ENCODE data around the gene BDKRB2. TPM values are rescaled to one million over a fixed set of nuclear protein-coding genes. Genes with fewer than 3 reads are reported as not detected.

The BDKRB2 gene
- total RNA-seq, 2 experiments from 2014 or later, result not detected

GRCh38 chr14:96263347-96264199, 58.9 kb downstream of the BDKRB2 start:
- Mint-ChIP-seq H3K4me1 (no peaks in the 10 kb centered on the region), H3K27ac (no peak overlapping the region), H3K27me3 (peaks cover 7% of the 10 kb centered on the region), H3K36me3 (ENCODE audit: low read depth) (no peaks in the 10 kb centered on the region), H3K9me3 (no peaks in the 10 kb centered on the region), H3K4me3 (no peak overlapping the region)
- POLR2A ChIA-PET, result no interaction called here
- CTCF ChIA-PET, result no interaction called here
- DNase-seq, result no peak

DNA sequence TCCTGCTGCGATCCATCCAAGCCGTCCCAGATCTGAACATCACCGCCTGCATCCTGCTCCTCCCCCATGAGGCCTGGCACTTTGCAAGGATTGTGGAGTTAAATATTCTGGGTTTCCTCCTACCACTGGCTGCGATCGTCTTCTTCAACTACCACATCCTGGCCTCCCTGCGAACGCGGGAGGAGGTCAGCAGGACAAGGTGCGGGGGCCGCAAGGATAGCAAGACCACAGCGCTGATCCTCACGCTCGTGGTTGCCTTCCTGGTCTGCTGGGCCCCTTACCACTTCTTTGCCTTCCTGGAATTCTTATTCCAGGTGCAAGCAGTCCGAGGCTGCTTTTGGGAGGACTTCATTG, 59.5 kb downstream of the BDKRB2 start:
- CTCF ChIA-PET, result no interaction called here
- Mint-ChIP-seq H3K9me3 (no peaks in the 10 kb centered on the region), H3K4me3 (no peak overlapping the region), H3K36me3 (ENCODE audit: low read depth) (no peaks in the 10 kb centered on the region), H3K27me3 (peaks cover 7% of the 10 kb centered on the region), H3K27ac (no peak overlapping the region), H3K4me1 (no peaks in the 10 kb centered on the region)
- POLR2A ChIA-PET, result no interaction called here
- no peak for DNase-seq

GRCh38 chr14:96264853-96265252, 60.2 kb downstream of the BDKRB2 start:
- no peak overlapping the region for H3K27ac Mint-ChIP-seq
- ChIA-PET POLR2A (no interaction called here), CTCF (no interaction called here)
- no peaks in the 10 kb centered on the region for H3K36me3 Mint-ChIP-seq (ENCODE audit: low read depth)
- H3K9me3 Mint-ChIP-seq, result no peaks in the 10 kb centered on the region
- H3K4me1 Mint-ChIP-seq, result no peaks in the 10 kb centered on the region
- H3K27me3 Mint-ChIP-seq, result peaks cover 7% of the 10 kb centered on the region
- no peak for DNase-seq
- no peak overlapping the region for H3K4me3 Mint-ChIP-seq

GRCh38 chr14:96265383-96266095, 60.9 kb downstream of the BDKRB2 start:
- no peak for DNase-seq
- H3K4me3 Mint-ChIP-seq, result no peak overlapping the region
- no peaks in the 10 kb centered on the region for H3K9me3 Mint-ChIP-seq
- ChIA-PET CTCF (no interaction called here), POLR2A (no interaction called here)
- H3K27me3 Mint-ChIP-seq, result peaks cover 6% of the 10 kb centered on the region
- H3K36me3 Mint-ChIP-seq (ENCODE audit: low read depth), result no peaks in the 10 kb centered on the region
- no peak overlapping the region for H3K27ac Mint-ChIP-seq
- H3K4me1 Mint-ChIP-seq, result no peaks in the 10 kb centered on the region

- H3K4me1 Mint-ChIP-seq, result no peaks in the 10 kb centered on the region
- no peak overlapping the region for H3K4me3 Mint-ChIP-seq
- H3K9me3 Mint-ChIP-seq, result no peaks in the 10 kb centered on the region
- CTCF ChIA-PET, result no interaction called here
- DNase-seq, result no peak
- H3K27ac Mint-ChIP-seq, result no peak overlapping the region
- H3K36me3 Mint-ChIP-seq (ENCODE audit: low read depth), result no peaks in the 10 kb centered on the region
- no peaks in the 10 kb centered on the region for H3K27me3 Mint-ChIP-seq
- POLR2A ChIA-PET, result no interaction called here
Measured at GRCh38 chr14:96267336-96267735, 62.7 kb downstream of the BDKRB2 start.

DNA sequence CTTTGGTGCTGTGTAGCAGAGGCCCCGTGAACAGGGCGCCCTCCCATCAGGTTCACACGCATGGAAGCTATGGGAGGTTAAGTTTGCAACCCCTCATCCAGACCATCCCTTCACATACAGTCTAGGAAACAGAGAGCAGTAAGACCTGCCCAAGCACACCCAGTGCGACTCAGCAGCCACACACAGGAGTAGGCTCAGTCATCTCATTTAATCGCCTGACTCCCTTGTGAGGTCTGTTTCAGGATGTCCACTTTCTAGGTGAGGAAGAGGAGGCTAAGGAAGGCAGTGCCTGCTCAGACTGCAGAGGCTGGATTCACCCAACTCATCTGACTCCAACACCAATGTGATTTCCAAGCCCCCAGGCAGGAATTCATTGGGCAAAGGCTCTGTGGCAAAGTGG, 63.3 kb downstream of the BDKRB2 start:
- CTCF ChIA-PET, result no interaction called here
- Mint-ChIP-seq H3K27ac (no peak overlapping the region), H3K36me3 (ENCODE audit: low read depth) (no peaks in the 10 kb centered on the region), H3K4me3 (no peak overlapping the region), H3K27me3 (no peaks in the 10 kb centered on the region), H3K9me3 (no peaks in the 10 kb centered on the region), H3K4me1 (no peaks in the 10 kb centered on the region)
- POLR2A ChIA-PET, result no interaction called here
- no peak for DNase-seq

DNA sequence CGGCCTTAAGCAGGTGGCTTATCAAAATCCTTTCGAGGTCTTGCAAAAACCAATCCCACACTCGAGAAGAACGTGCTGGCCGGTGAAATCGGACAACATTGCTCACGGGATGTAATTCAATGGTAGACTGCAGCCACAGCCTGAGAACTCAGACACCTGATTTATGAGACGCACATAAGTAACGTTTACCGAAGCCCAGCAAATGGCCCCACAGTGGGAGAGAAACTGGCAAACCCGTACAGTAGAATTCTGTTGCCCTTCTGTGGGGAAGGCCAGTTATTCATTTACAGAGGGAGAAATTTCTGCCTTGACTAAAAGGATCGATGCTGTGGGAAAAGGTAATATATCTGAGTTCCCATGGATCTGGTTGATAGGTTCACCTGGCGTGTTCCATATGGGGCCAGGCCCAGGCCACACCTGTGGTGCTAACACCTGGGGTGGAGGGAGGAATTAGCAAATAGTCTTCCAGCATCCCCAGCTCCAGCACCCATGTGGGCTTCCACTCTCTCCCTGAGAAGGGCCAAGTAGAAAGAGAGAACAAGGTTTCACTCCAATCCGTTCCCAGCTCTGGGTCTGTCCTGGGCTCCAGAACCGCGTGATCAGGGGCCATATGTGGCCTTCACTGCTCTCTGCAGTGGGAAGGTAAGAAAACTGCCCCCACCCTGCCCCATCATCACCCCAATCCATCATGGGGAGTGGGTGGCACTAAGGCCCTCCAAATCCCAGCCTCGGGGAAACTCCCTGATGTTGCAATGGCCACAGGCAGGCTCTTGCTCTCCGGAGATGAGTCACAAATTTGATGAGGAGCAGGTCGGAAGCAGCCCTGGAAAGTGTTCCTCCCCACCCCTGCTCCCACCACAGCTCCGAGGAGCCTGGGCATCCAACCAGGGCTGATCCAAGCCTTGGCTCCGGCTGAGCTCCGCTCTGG, 64.1 kb downstream of the BDKRB2 start:
- no peaks in the 10 kb centered on the region for H3K36me3 Mint-ChIP-seq (ENCODE audit: low read depth)
- H3K9me3 Mint-ChIP-seq, result no peaks in the 10 kb centered on the region
- no peak for DNase-seq
- ChIA-PET CTCF (no interaction called here), POLR2A (no interaction called here)
- no peak overlapping the region for H3K4me3 Mint-ChIP-seq
- no peaks in the 10 kb centered on the region for H3K27me3 Mint-ChIP-seq
- no peak overlapping the region for H3K27ac Mint-ChIP-seq
- H3K4me1 Mint-ChIP-seq, result no peaks in the 10 kb centered on the region

DNA sequence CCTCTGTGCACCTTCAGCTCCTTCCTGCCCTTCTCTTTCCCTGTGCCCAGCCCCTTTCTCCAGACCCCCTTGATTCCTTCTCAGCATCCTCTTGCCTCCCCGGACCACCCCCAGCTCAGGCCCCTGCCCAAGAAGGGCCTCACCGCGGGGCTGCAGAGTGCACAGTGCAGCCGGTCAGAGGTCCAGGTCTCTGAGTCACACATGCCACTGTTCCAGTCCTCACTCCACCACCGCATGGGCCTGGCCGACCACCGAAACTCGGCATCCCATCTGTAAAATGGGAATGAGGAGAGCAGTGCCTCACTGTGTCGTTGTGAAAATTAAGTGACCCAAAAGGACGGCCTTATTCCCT, 64.7 kb downstream of the BDKRB2 start:
- no peak for DNase-seq
- H3K36me3 Mint-ChIP-seq (ENCODE audit: low read depth), result no peaks in the 10 kb centered on the region
- ChIA-PET POLR2A (no interaction called here), CTCF (no interaction called here)
- no peaks in the 10 kb centered on the region for H3K27me3 Mint-ChIP-seq
- H3K27ac Mint-ChIP-seq, result no peak overlapping the region
- H3K4me1 Mint-ChIP-seq, result no peaks in the 10 kb centered on the region
- no peaks in the 10 kb centered on the region for H3K9me3 Mint-ChIP-seq
- no peak overlapping the region for H3K4me3 Mint-ChIP-seq

- no peak overlapping the region for H3K27ac Mint-ChIP-seq
Measured at GRCh38 chr14:96270565-96271420, 66.2 kb downstream of the BDKRB2 start.

DNA sequence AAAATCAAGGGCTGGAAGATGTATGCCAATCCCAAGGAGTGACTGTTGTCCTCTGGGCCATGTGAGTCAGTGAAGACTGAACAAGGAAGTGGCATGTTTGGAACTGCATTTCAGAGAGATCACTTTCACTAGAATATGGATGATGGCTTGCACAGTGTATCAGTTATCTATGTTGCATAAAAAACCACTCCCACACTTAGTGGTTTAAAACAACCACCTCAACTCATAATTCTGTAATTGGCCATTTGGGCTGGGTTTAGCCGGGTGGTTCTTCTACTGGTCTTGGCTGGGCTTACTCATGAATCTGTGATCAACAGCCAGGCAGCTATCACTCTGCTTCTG, 66.8 kb downstream of the BDKRB2 start:
- no peaks in the 10 kb centered on the region for H3K4me1 Mint-ChIP-seq
- no peaks in the 10 kb centered on the region for H3K9me3 Mint-ChIP-seq
- H3K4me3 Mint-ChIP-seq, result no peak overlapping the region
- DNase-seq, result no peak
- ChIA-PET POLR2A (no interaction called here), CTCF (interaction anchor here (0.8 kb wide), 1 partner anchor 171 kb away, joined by 3 read pairs; no protein-coding TSS in a partner anchor)
- H3K27me3 Mint-ChIP-seq, result no peaks in the 10 kb centered on the region
- H3K36me3 Mint-ChIP-seq (ENCODE audit: low read depth), result no peaks in the 10 kb centered on the region
- no peak overlapping the region for H3K27ac Mint-ChIP-seq

More at GRCh38 chr14:96270565-96271420, 66.2 kb downstream of the BDKRB2 start:
- ChIA-PET CTCF (interaction anchor here (0.8 kb wide), 1 partner anchor 170 kb away, joined by 3 read pairs; no protein-coding TSS in a partner anchor), POLR2A (no interaction called here)
- no peaks in the 10 kb centered on the region for H3K27me3 Mint-ChIP-seq
- DNase-seq, result no peak
- H3K36me3 Mint-ChIP-seq (ENCODE audit: low read depth), result no peaks in the 10 kb centered on the region
- no peak overlapping the region for H3K4me3 Mint-ChIP-seq
- H3K9me3 Mint-ChIP-seq, result no peaks in the 10 kb centered on the region
- no peaks in the 10 kb centered on the region for H3K4me1 Mint-ChIP-seq

- no peaks in the 10 kb centered on the region for H3K27me3 Mint-ChIP-seq
- POLR2A ChIA-PET, result no interaction called here
- no peak for DNase-seq
- no peak overlapping the region for H3K4me3 Mint-ChIP-seq
- H3K27ac Mint-ChIP-seq, result no peak overlapping the region
- H3K36me3 Mint-ChIP-seq (ENCODE audit: low read depth), result no peaks in the 10 kb centered on the region
- no peaks in the 10 kb centered on the region for H3K4me1 Mint-ChIP-seq
- peaks cover 2% of the 10 kb centered on the region for H3K9me3 Mint-ChIP-seq
- CTCF ChIA-PET, result interaction anchor here (0.6 to 1.6 kb wide), 4 partner anchors 9 to 145 kb away, joined by 3 to 5 read pairs (median 4); no protein-coding TSS in a partner anchor
Measured at GRCh38 chr14:96272777-96273473, 68.3 kb downstream of the BDKRB2 start.

GRCh38 chr14:96273629-96274028, 69.0 kb downstream of the BDKRB2 start:
- Mint-ChIP-seq H3K36me3 (ENCODE audit: low read depth) (no peaks in the 10 kb centered on the region), H3K9me3 (peaks cover 3% of the 10 kb centered on the region), H3K4me3 (no peak overlapping the region), H3K27ac (no peak overlapping the region), H3K27me3 (no peaks in the 10 kb centered on the region), H3K4me1 (no peaks in the 10 kb centered on the region)
- ChIA-PET POLR2A (no interaction called here), CTCF (interaction anchor here (0.9 to 1.6 kb wide), 4 partner anchors 12 to 173 kb away, joined by 3 to 4 read pairs (median 3); no protein-coding TSS in a partner anchor)
- DNase-seq, result no peak
